Stomach smooth muscle (tissue), 2 donors: Measurements from ENCODE around the gene GZF1.

Experiments used
- H3K27ac ChIP-seq: one replicate; pipeline ENCODE4 v1.7.0; 2013; ENCODE audit warnings: mild to moderate bottlenecking, low read length, inconsistent platforms
- H3K27me3 ChIP-seq, 2 donors: one replicate each; pipeline ENCODE4 v1.7.0; 2013; ENCODE audit warnings: low read length in 2 of 2; ENCODE audit not compliant: insufficient read depth in 2 of 2, control insufficient read depth in 1 of 2
- H3K36me3 ChIP-seq, 2 donors: one replicate each; pipeline ENCODE4 v1.7.0; 2013; ENCODE audit warnings: low read length in 2 of 2; ENCODE audit not compliant: control insufficient read depth in 2 of 2, insufficient read depth in 2 of 2
- H3K4me1 ChIP-seq: one replicate; pipeline ENCODE4 v1.7.0; 2013; ENCODE audit warnings: low read length; ENCODE audit not compliant: control insufficient read depth, insufficient read depth
- H3K4me3 ChIP-seq, 2 donors: one replicate each; pipeline ENCODE4 v1.7.0; 2013; ENCODE audit warnings: low read length in 2 of 2
- H3K9ac ChIP-seq, 2 donors: one replicate each; pipeline ENCODE4 v1.7.0; 2013; ENCODE audit warnings: low read length in 2 of 2, mild to moderate bottlenecking in 1 of 2
- H3K9me3 ChIP-seq, 2 donors: one replicate each; pipeline ENCODE4 v1.7.0; 2013; ENCODE audit warnings: low read length in 2 of 2; ENCODE audit not compliant: control insufficient read depth in 2 of 2
- donor health status: healthy.
- donor health status: Pancreatic carcinoma.

The GZF1 gene

DNA sequence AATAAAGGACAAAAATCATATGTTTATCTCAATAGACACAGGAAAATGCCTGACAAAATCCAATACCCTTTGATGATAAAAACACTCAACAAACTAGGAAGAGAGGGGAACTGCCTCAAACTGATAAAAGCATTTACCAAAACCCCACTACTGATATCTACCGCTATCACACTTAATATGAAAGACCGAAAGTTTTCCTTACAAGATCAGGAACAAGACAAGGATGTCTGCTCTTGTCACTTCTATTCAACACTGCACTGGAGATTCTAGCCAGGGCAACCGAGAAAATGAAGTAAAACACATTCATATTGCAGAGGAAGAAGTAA, 25.1 kb downstream of the GZF1 start:
- Histone ChIP-seq H3K4me3 (no peak overlapping the region), H3K36me3 (peaks cover 4 to 13% of the 10 kb centered on the region in 2 donors), H3K9ac (no peak overlapping the region), H3K4me1 (no peaks in the 10 kb centered on the region), H3K27ac (no peak overlapping the region), H3K9me3 (no peaks in the 10 kb centered on the region), H3K27me3 (no peaks in the 10 kb centered on the region)

DNA sequence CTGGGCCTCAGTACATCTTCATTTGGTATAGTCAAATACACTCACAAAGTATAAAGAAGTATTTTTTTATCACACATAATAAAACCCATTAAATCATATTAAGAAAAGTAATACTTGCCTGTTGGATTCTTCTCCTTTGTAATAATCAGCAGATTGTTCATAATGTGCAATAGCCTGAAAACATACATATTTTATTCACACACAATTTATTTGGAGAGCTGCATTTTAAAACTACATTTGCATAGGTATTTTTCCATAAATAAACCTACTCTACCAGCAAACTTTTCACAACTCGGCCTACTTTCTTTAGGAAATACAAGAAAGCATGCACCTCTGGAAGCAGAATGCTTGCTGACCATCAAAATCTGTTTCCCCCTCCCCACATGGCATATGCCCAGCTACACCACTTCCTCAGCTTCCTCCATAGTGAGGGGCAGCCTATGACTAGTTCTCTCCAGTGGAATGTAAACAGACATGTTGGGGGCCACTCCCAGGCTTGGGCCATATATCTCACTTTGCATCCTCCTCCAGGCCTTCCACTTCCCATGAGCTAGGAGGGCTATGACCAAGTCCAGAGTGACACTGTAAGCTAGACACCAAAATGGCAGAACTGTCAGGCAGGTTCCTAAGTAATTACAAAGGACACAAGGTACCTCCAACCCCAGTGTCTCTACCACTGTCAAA, 28.3 kb downstream of the GZF1 start:
- H3K36me3 ChIP-seq: peaks cover 26 to 39% of the 10 kb centered on the region in 2 donors
- no peak overlapping the region for H3K27ac ChIP-seq

DNA sequence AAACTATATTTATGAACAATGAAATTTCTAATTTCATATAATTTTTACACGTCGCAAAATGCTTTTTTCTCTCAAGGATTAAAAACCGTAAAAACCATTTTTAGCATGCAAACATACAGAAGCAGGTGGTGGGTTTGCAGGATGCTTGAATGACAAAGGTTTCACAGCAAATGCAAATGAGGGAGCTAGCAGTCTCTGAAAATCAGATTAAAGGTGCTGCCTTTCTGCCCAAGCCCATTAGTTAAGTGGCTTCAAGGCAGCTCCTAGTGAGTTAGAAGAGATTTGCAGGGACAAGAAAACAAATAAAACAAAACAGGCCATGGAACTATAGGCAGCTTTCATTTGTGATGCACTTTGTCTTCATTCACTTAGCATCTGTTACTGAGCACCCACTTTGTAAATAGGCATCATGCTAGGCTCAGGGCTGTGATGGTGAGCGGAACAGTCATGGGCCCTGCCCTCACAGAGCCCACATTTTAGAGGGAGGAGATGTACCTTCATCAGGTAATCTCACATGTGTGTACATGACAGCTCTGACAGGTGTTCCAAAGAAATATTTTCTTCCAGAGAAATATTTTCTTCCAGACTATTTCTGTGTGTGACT, 29.8 kb downstream of the GZF1 start:
- H3K36me3 ChIP-seq: peaks cover 26 to 39% of the 10 kb centered on the region in 2 donors
- H3K4me1 ChIP-seq: no peaks in the 10 kb centered on the region
- H3K27me3 ChIP-seq: no peaks in the 10 kb centered on the region
- H3K27ac ChIP-seq: no peak overlapping the region
- no peaks in the 10 kb centered on the region for H3K9me3 ChIP-seq
- H3K9ac ChIP-seq: no peak overlapping the region
- H3K4me3 ChIP-seq: no peak overlapping the region

More for the DNA sequence above, 28.3 kb downstream of the GZF1 start:
- no peaks in the 10 kb centered on the region for H3K4me1 ChIP-seq
- no peaks in the 10 kb centered on the region for H3K9me3 ChIP-seq
- H3K9ac ChIP-seq: no peak overlapping the region
- H3K4me3 ChIP-seq: no peak overlapping the region
- H3K27me3 ChIP-seq: no peaks in the 10 kb centered on the region

DNA sequence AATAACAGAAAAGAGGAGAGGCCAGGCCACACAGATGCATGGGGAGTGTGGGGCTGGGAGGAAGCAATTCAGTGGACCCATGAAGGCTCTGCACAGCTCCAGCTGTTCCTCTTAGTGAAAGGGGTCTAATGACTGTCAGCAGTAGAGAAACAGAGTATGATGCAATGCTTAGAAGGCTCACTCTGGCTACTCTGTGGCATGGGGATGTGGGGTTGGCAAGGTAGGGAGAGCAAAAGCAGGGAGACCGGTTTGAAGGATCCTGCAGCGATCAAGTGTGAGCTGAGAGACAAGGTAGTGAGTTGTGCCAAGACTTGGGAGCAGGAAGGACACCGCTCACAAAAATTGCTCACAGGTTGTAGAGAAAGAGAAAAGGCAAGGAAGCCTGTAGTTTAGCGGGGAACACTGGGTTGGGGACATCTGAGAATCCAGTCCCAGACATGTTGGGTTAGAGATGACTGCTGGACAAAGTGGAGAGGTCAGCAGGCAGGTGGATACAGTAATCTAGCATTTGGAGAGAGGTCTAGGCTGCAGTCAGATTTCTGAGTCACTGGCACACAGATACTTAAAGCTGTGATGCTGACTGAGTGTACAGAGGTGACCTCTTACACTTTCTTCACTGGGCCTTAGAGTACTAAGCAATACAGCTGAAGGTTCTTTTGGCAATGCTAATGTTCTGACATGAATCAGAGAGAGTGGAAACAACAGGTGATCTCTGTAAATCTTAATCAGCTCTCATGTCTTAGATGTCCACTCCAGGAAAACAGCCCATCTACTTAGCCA, 32.2 kb downstream of the GZF1 start:
- Histone ChIP-seq H3K9me3 (no peaks in the 10 kb centered on the region), H3K4me3 (no peak overlapping the region), H3K27me3 (no peaks in the 10 kb centered on the region), H3K9ac (no peak overlapping the region), H3K36me3 (peaks cover 22 to 39% of the 10 kb centered on the region in 2 donors), H3K4me1 (peaks cover 4% of the 10 kb centered on the region), H3K27ac (no peak overlapping the region)

DNA sequence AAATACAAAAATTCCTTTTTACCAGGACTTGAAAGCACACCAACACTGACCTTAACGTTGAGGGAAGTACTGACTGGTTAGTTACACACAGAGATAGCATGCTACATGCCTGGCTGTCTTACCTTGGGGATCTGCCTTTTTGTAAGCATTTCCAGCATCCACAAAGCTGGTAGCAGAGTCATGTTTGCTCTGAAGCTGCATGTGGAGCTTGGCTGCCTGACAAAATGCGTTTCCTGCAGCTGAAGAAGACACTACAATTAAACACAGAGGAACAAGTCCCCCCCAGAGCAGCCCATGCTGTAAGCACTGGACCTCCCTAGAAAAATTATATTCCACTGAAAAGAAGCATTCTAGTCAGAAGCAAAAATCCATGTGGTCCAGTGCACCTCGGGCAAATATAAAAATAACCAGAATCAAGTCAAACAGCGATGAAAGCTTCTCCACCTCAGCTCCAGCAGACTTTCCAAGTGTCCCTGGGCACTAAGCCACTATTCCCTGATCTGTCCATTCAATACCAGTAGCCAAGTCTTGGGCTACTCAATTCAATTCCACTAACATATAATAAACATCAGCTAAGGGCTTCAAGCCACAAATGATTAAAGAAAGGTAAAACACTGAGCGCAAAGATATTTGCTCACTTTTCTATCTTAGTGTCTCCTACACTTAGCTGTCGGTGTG, 35.1 kb downstream of the GZF1 start:
- H3K4me1 ChIP-seq: peaks cover 4% of the 10 kb centered on the region
- no peaks in the 10 kb centered on the region for H3K27me3 ChIP-seq
- H3K27ac ChIP-seq: no peak overlapping the region
- H3K36me3 ChIP-seq: peaks cover 25 to 32% of the 10 kb centered on the region in 2 donors
- no peak overlapping the region for H3K4me3 ChIP-seq
- H3K9me3 ChIP-seq: no peaks in the 10 kb centered on the region
- no peak overlapping the region for H3K9ac ChIP-seq

DNA sequence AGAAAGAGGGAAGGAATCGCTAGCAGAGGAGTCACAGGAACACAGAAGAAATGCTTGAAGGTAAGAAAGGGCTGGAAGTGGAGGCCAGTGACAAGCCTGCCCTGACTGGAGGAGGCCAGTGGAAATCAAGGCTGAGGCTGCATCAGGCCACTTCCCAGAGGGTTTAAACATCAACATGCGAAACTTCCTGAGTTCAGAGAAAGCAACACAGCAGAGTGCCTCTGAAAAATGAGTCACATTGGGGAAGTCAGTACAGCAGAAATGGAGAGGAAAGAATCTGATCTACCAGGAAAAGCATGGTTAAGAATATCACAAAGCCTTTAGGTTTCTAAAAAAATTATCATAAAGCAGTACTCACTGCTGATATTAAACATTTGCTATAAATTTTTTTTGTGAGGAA, 36.0 kb downstream of the GZF1 start:
- Histone ChIP-seq H3K27ac (no peak overlapping the region), H3K9me3 (no peaks in the 10 kb centered on the region), H3K4me3 (no peak overlapping the region), H3K27me3 (no peaks in the 10 kb centered on the region), H3K9ac (no peak overlapping the region), H3K36me3 (peaks cover 24 to 26% of the 10 kb centered on the region in 2 donors), H3K4me1 (peaks cover 4% of the 10 kb centered on the region)

DNA sequence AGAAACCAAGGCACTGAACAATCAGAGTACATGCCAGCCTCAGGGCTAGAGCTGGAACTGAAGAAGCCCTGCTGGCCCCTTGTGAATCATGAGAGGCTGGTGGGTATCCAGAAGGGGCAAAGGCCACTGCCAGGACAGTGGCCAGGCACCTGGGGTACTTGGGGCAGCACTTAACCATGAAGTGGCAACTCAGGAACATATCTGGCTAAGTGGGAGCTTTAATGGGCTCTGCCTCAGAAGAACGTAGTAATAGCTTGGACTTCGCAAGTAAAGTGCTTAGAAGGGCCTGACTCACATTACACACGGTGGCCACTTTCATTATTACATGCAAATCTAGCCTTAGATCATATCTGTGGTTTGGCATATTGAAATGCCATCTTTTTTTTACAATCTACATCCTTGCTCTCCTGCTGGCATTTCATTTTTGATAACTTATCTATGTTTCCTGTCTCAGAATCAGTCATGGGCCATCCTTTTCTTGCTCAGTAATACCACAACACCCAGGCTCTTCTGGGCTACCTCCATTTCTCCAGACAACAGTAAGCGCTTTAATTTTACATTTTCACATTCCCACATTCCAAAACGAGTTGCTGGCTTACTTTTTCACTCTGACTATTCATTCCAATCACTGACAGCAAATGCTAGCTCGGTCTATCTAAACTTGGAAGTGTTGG, 37.7 kb downstream of the GZF1 start:
- Histone ChIP-seq H3K4me3 (no peak overlapping the region), H3K27ac (no peak overlapping the region), H3K36me3 (peaks cover 7 to 9% of the 10 kb centered on the region in 2 donors), H3K9me3 (no peaks in the 10 kb centered on the region), H3K9ac (no peak overlapping the region), H3K4me1 (peaks cover 14% of the 10 kb centered on the region), H3K27me3 (no peaks in the 10 kb centered on the region)

DNA sequence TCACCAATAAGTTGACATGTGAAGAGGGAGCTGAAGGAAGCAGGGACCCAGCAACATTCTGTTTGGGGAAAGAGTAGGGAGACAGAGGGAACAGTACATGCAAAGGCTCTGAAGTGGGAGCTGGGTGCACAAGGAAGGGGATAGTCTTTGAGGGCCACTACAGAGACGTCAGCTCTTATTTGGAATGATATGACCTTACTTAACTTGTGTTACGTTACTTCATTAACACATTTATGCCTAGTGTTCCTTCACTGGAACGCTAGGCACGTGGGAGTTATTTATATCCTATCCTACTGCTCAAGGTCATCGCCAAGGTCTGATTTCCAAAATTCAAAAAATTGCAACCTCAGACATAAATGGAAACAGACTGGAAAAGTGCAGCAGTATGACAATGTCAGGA, 39.1 kb downstream of the GZF1 start:
- H3K4me1 ChIP-seq: peaks cover 14% of the 10 kb centered on the region

DNA sequence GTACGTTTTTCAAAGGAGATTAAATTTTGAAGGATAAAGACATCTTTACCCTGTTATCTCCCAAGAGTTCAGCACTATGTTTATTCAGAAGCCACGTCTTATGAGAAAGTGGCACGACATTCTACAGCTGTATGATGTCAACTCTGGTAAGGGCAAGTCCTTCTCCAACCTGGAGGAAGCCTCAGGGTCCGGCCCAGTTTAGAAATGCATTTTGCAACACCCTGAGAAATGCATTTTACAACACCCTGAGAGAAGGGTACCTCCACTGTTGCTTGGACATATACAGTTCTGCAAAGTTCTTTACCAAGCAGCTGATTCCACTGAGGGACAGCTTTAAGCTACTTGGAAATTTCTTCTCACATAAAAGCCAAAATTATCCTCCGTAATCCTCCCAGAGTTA, 41.8 kb downstream of the GZF1 start:
- no peaks in the 10 kb centered on the region for H3K27me3 ChIP-seq
- no peaks in the 10 kb centered on the region for H3K9me3 ChIP-seq
- H3K4me1 ChIP-seq: peaks cover 10% of the 10 kb centered on the region
- no peak overlapping the region for H3K4me3 ChIP-seq
- H3K9ac ChIP-seq: no peak overlapping the region
- H3K27ac ChIP-seq: no peak overlapping the region
- H3K36me3 ChIP-seq: peaks cover 3 to 4% of the 10 kb centered on the region in 2 donors

More for the DNA sequence above, 39.1 kb downstream of the GZF1 start:
- Histone ChIP-seq H3K27ac (no peak overlapping the region), H3K9ac (no peak overlapping the region), H3K9me3 (no peaks in the 10 kb centered on the region), H3K36me3 (peaks cover 3 to 4% of the 10 kb centered on the region in 2 donors), H3K27me3 (no peaks in the 10 kb centered on the region), H3K4me3 (no peak overlapping the region)

DNA sequence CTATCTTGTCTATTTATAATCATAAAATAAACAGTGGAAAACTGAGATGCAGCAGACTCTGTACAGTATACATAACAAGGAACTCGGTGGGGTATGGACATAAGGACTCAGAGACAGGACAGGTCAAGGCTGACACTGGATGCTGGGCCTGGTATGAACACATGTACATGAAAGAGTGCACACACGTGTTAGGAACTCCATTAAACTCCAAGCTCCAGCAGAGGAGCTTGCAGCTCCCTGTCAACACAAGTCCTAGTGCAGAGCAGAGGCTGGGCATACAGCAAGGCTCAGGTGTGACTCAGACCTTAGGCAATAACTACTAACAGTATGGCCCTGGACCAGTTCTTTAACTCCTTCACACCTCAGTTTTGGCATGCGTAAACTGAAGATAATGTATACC, 42.2 kb downstream of the GZF1 start:
- Histone ChIP-seq H3K27ac (no peak overlapping the region), H3K9me3 (no peaks in the 10 kb centered on the region), H3K36me3 (peaks cover 3 to 4% of the 10 kb centered on the region in 2 donors), H3K9ac (no peak overlapping the region), H3K4me1 (peaks cover 10% of the 10 kb centered on the region), H3K4me3 (no peak overlapping the region), H3K27me3 (no peaks in the 10 kb centered on the region)
